GM12892 (cell line): Measurements from ENCODE around the gene EXOC3L4.

ENCODE experiments used
- POLR2A ChIP-seq: IDR thresholded peaks from 2 replicates; pipeline ENCODE4 v1.6.1; 2011; ENCODE audit warnings: low read depth, low read length, control low read depth
- POLR2AphosphoS5 ChIP-seq: IDR thresholded peaks from 2 replicates; pipeline ENCODE4 v1.6.1; 2011; ENCODE audit warnings: low read depth, low read length, control low read depth

GRCh38 chr14:103064436-103064835 lies 30.1 kb upstream of the EXOC3L4 start:
- TF ChIP-seq POLR2A (no peak), POLR2AphosphoS5 (no peak)
